ENCODE measurements around the gene KIF24.

KIF24 gene

DNA sequence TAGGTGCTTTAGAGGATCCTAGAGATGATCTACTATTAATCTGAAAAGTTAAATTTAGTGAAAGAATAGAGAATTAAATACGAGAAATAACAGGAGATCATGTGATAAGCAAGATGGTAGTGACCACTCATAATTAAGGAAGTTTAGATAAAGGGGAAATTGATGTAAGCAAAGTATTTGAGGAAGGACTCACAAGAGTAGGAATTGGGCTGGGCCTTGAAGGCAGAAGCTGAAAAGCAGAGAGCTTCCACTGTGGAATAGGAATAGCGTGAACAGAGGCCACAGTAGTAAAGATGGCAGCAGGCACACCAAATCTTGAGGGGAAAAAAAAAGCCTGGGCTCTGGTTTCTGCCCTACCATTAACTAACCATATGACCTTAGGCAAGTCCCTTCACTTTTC, 38.0 kb downstream of the KIF24 start:
- H3K27me3 ChIP-seq (ENCODE audit: insufficient read depth, low read depth): no peaks in the 10 kb centered on the region
- H3K27ac ChIP-seq: no peak overlapping the region
- H3K4me1 ChIP-seq (ENCODE audit: low read depth, poor library complexity, severe bottlenecking): no peaks in the 10 kb centered on the region
- H3K4me3 ChIP-seq (IDR thresholded peaks at IDR 0.05; ENCODE audit: insufficient read depth, low read depth, low read length): no peak overlapping the region
- H3K36me3 ChIP-seq (ENCODE audit: insufficient read depth): no peaks in the 10 kb centered on the region
- no peaks in the 10 kb centered on the region for H3K79me2 ChIP-seq (ENCODE audit: insufficient read depth, low read depth)
- H4K20me1 ChIP-seq (ENCODE audit: insufficient read depth): no peaks in the 10 kb centered on the region
- TF ChIP-seq, protein P1, sequence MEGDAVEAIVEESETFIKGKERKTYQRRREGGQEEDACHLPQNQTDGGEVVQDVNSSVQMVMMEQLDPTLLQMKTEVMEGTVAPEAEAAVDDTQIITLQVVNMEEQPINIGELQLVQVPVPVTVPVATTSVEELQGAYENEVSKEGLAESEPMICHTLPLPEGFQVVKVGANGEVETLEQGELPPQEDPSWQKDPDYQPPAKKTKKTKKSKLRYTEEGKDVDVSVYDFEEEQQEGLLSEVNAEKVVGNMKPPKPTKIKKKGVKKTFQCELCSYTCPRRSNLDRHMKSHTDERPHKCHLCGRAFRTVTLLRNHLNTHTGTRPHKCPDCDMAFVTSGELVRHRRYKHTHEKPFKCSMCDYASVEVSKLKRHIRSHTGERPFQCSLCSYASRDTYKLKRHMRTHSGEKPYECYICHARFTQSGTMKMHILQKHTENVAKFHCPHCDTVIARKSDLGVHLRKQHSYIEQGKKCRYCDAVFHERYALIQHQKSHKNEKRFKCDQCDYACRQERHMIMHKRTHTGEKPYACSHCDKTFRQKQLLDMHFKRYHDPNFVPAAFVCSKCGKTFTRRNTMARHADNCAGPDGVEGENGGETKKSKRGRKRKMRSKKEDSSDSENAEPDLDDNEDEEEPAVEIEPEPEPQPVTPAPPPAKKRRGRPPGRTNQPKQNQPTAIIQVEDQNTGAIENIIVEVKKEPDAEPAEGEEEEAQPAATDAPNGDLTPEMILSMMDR (conservative IDR thresholded peaks at IDR 0.05; ENCODE audit: low read depth, low read length): no peak
- no peak overlapping the region for H3K4me2 ChIP-seq
- H2AFZ ChIP-seq (ENCODE audit: low read depth): no peak overlapping the region
- H3K9ac ChIP-seq: no peak overlapping the region

DNA sequence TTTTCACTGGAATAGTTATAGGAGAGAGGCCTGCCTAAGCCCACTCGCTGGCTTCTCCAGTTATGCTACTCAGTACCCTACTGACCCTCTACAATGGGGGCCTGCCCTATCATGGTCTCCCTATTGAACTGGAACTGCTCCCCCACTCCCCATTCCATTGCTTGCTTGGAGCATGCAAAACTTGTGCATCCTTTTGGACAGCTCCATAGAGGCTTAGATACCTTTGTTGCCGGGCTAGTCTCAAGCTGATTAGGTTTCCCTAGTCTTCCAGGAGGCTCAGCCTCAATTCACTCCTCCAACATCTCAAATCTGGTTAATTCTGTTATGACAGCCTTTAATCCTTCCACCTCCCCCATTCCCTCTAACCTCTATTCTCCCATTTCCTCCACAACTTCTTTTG, 39.9 kb downstream of the KIF24 start:
- Histone ChIP-seq H3K4me1 (ENCODE audit: low read depth, poor library complexity, severe bottlenecking) (no peaks in the 10 kb centered on the region), H3K9ac (no peak overlapping the region), H3K27me3 (ENCODE audit: insufficient read depth, low read depth) (no peaks in the 10 kb centered on the region), H3K27ac (no peak overlapping the region), H3K4me2 (no peak overlapping the region), H4K20me1 (ENCODE audit: insufficient read depth) (no peaks in the 10 kb centered on the region), H2AFZ (ENCODE audit: low read depth) (no peak overlapping the region), H3K79me2 (ENCODE audit: insufficient read depth, low read depth) (no peaks in the 10 kb centered on the region), H3K4me3 (IDR thresholded peaks at IDR 0.05; ENCODE audit: insufficient read depth, low read depth, low read length) (no peak overlapping the region), H3K36me3 (ENCODE audit: insufficient read depth) (no peaks in the 10 kb centered on the region)
- TF ChIP-seq, protein P1 (conservative IDR thresholded peaks at IDR 0.05; ENCODE audit: low read depth, low read length): no peak

DNA sequence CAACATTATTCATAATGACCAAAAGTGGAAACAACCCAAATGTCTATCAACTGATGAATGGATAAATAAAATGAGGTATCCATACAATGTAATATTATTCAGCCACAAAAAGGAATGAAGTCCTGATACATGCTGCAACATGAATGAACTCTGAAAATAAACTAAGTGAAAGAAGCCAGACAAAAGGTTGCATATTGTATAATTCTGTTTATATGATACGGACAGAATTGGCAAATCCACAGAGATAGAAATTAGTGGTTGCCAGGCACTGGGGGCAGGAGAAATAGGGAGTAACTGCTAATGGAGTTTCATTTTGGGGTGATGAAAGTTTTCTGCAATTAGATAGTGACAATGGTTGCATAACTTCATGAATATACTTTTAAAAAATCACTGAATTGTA, 47.0 kb downstream of the KIF24 start:
- Histone ChIP-seq H3K79me2 (ENCODE audit: insufficient read depth, low read depth) (no peaks in the 10 kb centered on the region), H3K4me2 (no peak overlapping the region), H3K4me1 (ENCODE audit: low read depth, poor library complexity, severe bottlenecking) (no peaks in the 10 kb centered on the region), H3K27me3 (ENCODE audit: insufficient read depth, low read depth) (no peaks in the 10 kb centered on the region), H4K20me1 (ENCODE audit: insufficient read depth) (no peaks in the 10 kb centered on the region), H3K4me3 (IDR thresholded peaks at IDR 0.05; ENCODE audit: insufficient read depth, low read depth, low read length) (no peak overlapping the region), H3K9ac (no peak overlapping the region), H2AFZ (ENCODE audit: low read depth) (no peak overlapping the region), H3K27ac (no peak overlapping the region), H3K36me3 (ENCODE audit: insufficient read depth) (no peaks in the 10 kb centered on the region)
- TF ChIP-seq, protein P1 (conservative IDR thresholded peaks at IDR 0.05; ENCODE audit: low read depth, low read length): no peak

DNA sequence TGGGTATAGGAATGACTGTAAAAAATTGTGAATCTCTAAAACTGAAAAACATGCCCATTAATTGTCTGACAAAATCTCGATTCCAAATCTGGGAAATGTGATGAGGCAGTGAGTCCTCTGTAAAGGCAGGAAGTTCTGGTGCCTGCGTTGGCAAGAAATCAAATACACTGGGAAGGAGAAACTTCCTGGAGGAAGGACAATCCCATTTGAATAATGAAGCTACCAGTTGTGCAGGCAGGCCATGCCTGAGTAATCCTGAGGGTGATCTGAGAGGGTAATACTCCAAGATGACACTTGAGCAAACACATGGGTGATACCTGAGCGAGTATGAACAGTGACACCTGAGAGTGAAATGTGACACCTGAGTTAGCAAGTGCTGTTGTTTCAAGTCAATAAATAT, 49.7 kb downstream of the KIF24 start:
- H2AFZ ChIP-seq (ENCODE audit: low read depth): no peak overlapping the region
- H3K79me2 ChIP-seq (ENCODE audit: insufficient read depth, low read depth): no peaks in the 10 kb centered on the region
- no peaks in the 10 kb centered on the region for H3K36me3 ChIP-seq (ENCODE audit: insufficient read depth)
- no peak overlapping the region for H3K4me2 ChIP-seq
- H3K9ac ChIP-seq: no peak overlapping the region
- H3K27ac ChIP-seq: no peak overlapping the region
- H3K4me1 ChIP-seq (ENCODE audit: low read depth, poor library complexity, severe bottlenecking): no peaks in the 10 kb centered on the region
- no peaks in the 10 kb centered on the region for H3K27me3 ChIP-seq (ENCODE audit: insufficient read depth, low read depth)
- no peaks in the 10 kb centered on the region for H4K20me1 ChIP-seq (ENCODE audit: insufficient read depth)
- TF ChIP-seq, protein P1 (conservative IDR thresholded peaks at IDR 0.05; ENCODE audit: low read depth, low read length): no peak
- no peak overlapping the region for H3K4me3 ChIP-seq (IDR thresholded peaks at IDR 0.05; ENCODE audit: insufficient read depth, low read depth, low read length)

Data from KMS-11 (cell line).